Transverse colon (tissue), 3 donors: ENCODE results near the gene RAD21L1.

Experiments
- CTCF ChIP-seq, 5 experiments: fragments of 200-600 bp in 3 of 5; fragments of 450-650 bp in 2 of 5; sonication (generic) in 3 of 5; IDR thresholded peaks; 1 replicate in 2 of 5; 2 replicates in 3 of 5; pipeline ENCODE4 v1.5.1; 2016 to 2017; ENCODE audit warnings: antibody characterized with exemption in 5 of 5, inconsistent platforms in 3 of 5, mild to moderate bottlenecking in 2 of 5, moderate library complexity in 1 of 5
- POLR2A ChIP-seq: fragments of 450-650 bp; IDR thresholded peaks from one replicate; pipeline ENCODE4 v1.6.1; 2016; ENCODE audit warnings: antibody characterized with exemption, mild to moderate bottlenecking, moderate library complexity

- TF ChIP-seq CTCF (IDR thresholded peaks at IDR 0.05) (no peak), POLR2A (no peak)
Observed at GRCh38 chr20:1199964-1200363, 25.9 kb upstream of the RAD21L1 start.
